ENCODE data around the gene ZNF160. TPM values are rescaled to one million over a fixed set of nuclear protein-coding genes. Genes with fewer than 3 reads are reported as not detected.

Gene ZNF160
- polyA plus RNA-seq: 6.8 and 8.2 TPM in 2 replicates

DNA sequence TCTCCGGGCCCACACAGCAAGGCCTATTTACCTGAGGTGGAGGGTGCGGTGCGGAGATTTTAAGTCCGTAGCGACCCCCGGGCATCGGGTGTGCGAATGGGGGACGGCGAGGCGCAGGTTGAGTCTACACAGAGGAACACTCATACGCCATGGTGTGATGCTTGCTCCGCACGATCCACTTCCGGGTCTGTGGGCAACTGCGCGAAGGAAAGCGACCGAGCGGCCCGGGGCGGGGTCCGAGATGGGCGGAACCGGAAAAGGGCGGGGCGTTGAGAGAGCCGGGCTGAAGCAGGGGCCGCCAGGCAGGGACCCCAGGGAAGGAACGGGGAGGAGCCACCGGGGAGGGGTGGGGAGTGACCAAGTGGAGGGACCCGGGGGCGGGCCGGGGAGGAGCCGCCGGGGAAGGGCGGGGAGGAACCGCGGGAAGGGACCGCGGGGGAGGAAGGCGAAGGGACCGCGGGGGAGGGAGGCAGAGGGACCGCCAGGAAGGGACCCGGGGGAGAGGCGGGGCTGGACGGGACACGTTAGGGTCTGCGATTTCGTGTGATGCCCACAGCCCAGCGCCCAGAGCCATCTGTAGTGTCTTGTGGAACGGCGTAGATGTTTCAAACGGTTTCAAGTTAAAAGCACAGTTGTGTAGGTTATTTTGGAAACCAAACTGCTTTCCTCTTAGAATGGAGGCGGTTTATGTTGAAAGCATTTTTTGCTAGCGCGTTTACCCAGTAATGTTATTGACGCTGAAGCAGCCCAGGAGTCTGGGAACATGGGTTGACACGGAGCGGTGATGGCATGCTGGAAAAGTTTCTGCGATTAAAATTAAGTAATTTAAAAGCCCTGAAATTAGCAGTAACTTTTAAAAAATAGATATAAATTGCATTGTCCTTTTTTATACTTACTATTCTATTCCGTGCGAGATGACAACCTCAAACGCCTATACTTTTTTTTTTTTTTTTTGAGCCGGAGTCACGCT lies at the start of gene ZNF160:
ZNF160 (minus strand) TSS at position 189 of the 970 bp plus-strand sequence. CDS start 17,146 bp downstream, outside the sequence.

DNA sequence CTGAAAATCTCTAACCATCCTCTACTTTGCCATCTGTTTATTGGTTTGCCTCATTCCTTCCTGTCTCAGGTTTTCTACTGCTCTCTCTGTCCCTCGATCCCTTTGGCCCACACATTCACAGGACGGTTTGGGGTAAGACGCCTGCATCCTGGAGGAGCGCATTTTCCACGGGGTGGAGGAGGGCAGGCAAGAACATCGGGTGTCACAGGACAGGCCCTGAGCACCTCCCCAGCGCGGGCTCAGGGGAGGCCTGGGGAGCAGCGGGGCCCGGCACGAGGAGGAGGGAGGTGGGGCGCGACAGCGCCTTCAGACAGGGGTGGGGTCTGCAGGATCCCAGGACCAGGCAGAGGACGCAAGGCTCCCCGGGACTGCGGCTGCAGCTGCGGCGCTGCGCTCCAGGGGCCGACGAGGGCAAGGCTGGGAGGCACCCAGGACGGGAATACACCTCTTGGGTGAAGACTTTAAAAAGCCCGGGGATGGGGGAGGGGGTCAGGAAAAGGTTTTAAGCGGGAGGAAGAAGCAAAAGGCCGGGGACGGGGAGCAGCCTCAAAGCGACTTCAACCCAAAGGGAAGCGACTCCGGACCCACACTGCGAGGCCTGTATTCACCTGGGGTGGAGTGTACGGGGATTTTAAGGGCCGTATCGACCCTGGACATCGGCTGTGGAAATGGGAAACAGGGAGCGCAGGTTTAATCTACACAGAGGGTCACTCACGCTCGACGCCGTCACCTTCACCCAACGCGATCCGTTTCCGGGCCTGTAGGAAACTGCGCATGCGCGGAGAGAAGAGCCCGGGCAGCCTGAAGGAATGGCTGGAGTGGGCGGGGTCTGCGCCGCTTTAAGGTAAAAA lies 29.1 kb upstream of the ZNF160 start, which contains the start of gene ZNF415:
ZNF415 (minus strand) TSS at position 770 of the 851 bp plus-strand sequence. CDS start 10,234 bp downstream, outside the sequence.

Other genes with a start within 250 kb of the ZNF160 start
- 4.8 and 10.1 TPM in 2 replicates for gene ZNF468, start 245.8 kb downstream of the ZNF160 start, polyA plus RNA-seq
- 4.9 and 10.2 TPM in 2 replicates for gene ZNF320, start 205.8 kb downstream of the ZNF160 start, polyA plus RNA-seq
- 0.38 TPM in 1 of 2 replicates, not detected in the other for gene ZNF888, start 180.0 kb downstream of the ZNF160 start, polyA plus RNA-seq
- gene ZNF816, start 140.5 kb downstream of the ZNF160 start, polyA plus RNA-seq: 1.2 and 7.5 TPM in 2 replicates
- not detected in 2 replicates for gene ERVV-1, start 89.5 kb downstream of the ZNF160 start, polyA plus RNA-seq
- gene ERVV-2, start 58.7 kb downstream of the ZNF160 start, polyA plus RNA-seq: not detected in 2 replicates
- gene ZNF415, start 29.5 kb upstream of the ZNF160 start, polyA plus RNA-seq: 46.1 and 56.6 TPM in 2 replicates
- gene ZNF347, start 55.6 kb upstream of the ZNF160 start, polyA plus RNA-seq: 4.1 and 5.0 TPM in 2 replicates
- gene ZNF665, start 89.9 kb upstream of the ZNF160 start, polyA plus RNA-seq: 1.6 and 3.5 TPM in 2 replicates
- gene ZNF677, start 151.5 kb upstream of the ZNF160 start, polyA plus RNA-seq: 18.1 and 19.4 TPM in 2 replicates
- not detected in 2 replicates for gene VN1R2, start 154.9 kb upstream of the ZNF160 start, polyA plus RNA-seq
- gene VN1R4, start 164.3 kb upstream of the ZNF160 start, polyA plus RNA-seq: not detected in 2 replicates
- 1.9 and 3.6 TPM in 2 replicates for gene ZNF845, start 230.3 kb upstream of the ZNF160 start, polyA plus RNA-seq

Measured in Purkinje cell (primary cell).